ENCODE results near the gene ZNF225.

ZNF225 gene

DNA sequence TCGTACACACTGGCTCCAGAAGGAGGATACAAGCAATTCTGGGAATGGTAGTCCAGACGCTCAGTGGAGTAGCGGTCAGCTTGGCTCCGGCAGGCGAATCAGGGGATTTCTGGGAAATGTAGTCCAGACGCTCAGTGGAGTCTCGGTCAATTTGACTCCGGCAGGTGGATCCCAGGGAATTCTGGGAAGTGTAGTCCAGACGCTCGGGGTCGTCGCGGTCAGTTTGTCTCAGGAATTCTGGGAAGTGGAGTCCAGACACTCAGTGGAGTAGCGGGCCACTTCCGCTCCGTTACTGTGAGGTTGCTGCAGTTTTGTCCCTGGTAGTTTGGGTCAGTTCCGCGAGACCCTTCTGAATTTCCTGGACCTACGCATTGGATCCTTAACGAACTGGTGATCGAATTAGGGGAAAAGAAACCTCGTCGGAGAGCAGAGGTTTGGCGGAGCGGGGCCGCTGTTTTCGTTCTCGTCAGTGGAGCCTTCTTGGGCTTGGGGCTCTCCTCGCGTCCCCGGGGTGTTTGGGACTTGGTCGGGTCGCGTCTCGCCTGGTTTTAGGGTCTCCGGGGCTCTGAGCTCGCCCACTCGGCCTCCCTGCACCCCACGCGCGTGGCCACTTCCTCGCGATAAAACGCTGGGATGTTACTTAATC is at the start of gene ZNF225:
Gene ZNF225 (plus strand): TSS at position 262 of the 646 bp plus-strand sequence. CDS start 2,429 bp downstream, outside the sequence.
- TF ChIP-seq, protein P1, sequence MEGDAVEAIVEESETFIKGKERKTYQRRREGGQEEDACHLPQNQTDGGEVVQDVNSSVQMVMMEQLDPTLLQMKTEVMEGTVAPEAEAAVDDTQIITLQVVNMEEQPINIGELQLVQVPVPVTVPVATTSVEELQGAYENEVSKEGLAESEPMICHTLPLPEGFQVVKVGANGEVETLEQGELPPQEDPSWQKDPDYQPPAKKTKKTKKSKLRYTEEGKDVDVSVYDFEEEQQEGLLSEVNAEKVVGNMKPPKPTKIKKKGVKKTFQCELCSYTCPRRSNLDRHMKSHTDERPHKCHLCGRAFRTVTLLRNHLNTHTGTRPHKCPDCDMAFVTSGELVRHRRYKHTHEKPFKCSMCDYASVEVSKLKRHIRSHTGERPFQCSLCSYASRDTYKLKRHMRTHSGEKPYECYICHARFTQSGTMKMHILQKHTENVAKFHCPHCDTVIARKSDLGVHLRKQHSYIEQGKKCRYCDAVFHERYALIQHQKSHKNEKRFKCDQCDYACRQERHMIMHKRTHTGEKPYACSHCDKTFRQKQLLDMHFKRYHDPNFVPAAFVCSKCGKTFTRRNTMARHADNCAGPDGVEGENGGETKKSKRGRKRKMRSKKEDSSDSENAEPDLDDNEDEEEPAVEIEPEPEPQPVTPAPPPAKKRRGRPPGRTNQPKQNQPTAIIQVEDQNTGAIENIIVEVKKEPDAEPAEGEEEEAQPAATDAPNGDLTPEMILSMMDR (IDR thresholded peaks at IDR 0.05; ENCODE audit: control extremely low read depth, extremely low read depth, low read depth, missing control alignments) = no peak
- peak; percentile 90 for DNase-seq (ENCODE audit: extremely low spot score)
- ChIA-PET POLR2A (interaction anchor here (1.1 kb wide), 1 partner anchor 51 kb away, joined by 3 read pairs; the partner anchor contains the start of gene ZNF226), CTCF (interaction anchor here (1.2 kb wide), 1 partner anchor 162 kb away, joined by 3 read pairs; the partner anchor contains the start of gene ZNF221)

DNA sequence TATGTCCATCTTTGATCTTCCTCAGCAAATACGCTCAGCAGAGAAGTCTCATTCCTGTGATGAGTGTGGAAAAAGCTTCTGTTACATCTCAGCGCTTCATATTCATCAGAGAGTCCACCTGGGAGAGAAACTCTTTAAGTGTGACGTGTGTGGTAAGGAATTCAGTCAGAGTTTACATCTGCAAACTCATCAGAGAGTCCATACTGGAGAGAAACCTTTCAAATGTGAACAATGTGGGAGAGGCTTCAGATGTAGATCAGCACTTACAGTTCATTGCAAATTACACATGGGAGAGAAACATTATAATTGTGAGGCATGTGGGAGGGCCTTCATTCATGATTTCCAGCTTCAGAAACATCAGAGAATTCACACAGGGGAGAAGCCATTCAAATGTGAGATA is 46.9 kb upstream of the ZNF225 start:
- TF ChIP-seq, protein P1 (IDR thresholded peaks at IDR 0.05; ENCODE audit: control extremely low read depth, extremely low read depth, low read depth, missing control alignments) = no peak
- DNase-seq (ENCODE audit: extremely low spot score) = no peak
- ChIA-PET CTCF (interaction anchor here (2.4 kb wide), 1 partner anchor 17 kb away, joined by 7 read pairs; no protein-coding TSS in a partner anchor), POLR2A (no interaction called here)

DNA sequence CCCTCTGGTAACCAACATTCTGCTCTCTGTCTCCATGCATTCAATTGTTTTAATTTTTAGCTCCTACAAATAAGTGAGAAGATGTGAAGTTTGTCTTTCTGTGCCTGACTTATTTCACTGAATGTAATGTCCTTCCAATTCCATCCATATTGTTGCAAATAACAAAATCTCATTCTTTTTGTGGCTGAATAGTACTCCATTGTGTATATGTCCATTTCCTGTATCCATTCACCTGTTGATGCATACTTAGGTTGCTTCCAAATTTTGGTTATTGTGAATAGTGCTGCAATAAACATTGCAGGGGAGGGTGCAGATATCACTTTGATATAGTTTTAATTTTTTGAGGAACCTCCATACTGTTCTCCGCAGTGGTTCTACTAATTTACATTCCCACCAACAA is 43.8 kb upstream of the ZNF225 start:
- POLR2A ChIA-PET = no interaction called here
- DNase-seq (ENCODE audit: extremely low spot score) = no peak
- CTCF ChIA-PET = no interaction called here
- TF ChIP-seq, protein P1 (IDR thresholded peaks at IDR 0.05; ENCODE audit: control extremely low read depth, extremely low read depth, low read depth, missing control alignments) = no peak

DNA sequence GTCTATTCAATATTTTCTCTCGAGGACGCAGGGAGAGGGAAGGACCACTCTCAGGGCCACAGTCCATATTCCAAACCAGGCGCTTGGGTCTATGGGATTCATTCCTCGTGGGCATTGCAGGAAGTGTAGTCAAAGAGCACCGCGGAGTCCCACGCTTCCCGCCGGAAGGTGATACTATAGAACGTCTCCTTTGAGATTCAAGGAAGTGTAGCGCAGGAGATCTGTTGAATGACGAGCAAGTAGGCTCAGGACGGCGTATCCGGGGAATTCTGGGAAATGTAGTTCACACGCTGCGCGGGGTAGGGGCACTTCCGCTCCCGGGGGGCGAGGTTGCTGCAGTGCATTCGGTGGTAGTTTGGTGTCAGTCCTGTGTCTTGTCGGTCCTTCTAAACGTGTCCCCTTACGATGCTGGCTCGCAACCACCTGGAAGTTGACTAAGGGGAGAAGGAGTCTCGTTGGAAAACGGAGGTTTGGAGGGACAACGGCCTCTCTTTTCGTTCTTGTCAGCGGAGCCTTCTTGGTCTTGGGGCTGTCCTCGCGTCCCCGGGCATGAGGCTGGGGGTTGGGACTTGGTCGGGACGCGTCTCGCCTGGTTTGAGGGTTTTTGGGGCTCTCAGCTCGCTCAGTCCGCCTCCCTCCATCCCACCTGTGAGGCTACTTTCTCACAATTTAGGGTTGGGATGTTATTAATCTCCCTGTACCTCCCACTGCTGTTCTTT is 41.2 kb upstream of the ZNF225 start, which contains the start of gene ZNF284:
Gene ZNF284 (plus strand): TSS at position 336 of the 719 bp plus-strand sequence. CDS start 4,231 bp downstream, outside the sequence.
- DNase-seq (ENCODE audit: extremely low spot score) = peak; percentile 90
- ChIA-PET POLR2A (no interaction called here), CTCF (interaction anchor here (1.2 to 1.3 kb wide), 2 partner anchors 23 to 46 kb away, joined by 3 to 4 read pairs; partner anchors contain the start of gene ZNF222)
- TF ChIP-seq, protein P1 (IDR thresholded peaks at IDR 0.05; ENCODE audit: control extremely low read depth, extremely low read depth, low read depth, missing control alignments) = no peak

DNA sequence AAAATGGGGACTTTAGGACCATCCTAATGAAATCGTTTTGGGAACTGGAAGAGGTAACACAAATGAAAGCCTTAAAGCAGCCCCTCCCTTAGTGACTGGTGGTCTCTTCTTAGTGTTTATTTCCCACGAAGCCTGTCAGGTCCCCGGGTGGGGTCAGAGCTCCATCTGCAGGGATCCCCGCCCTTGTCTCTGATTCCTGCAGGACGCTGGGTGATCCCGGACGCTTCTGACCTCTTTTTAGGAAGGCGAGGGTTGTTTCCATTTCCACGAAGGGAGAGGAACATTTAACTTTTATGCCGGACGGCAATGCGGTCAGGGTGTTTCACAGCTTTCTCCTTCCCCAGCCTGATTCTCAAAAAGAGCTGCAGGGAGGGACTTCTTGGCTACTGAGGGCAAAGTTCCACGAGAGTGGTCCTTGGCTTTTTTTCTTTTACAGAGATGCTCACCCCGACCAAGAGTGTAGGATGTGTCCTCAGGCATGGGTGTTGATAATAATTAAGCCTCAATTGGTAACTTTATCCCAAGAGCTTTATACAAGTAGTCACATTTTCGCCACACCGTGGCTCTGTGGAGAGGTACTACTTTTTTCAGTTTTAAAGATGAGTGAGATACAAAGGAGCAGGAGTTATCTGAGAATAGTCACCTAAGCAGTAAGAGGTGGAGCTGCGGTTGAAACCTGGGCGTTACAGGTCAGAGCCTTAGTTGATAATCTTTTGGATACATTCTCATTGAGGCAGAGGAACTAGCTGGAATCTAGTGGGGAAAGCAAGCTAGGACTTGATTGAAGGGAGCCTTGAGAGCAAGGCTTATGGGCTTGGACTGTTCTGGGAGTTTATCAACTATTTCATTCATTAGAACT is 40.4 kb upstream of the ZNF225 start:
- CTCF ChIA-PET = interaction anchor here (1.2 to 1.3 kb wide), 2 partner anchors 22 to 47 kb away, joined by 3 to 4 read pairs; partner anchors contain the start of gene ZNF222
- peak; percentile 27 for DNase-seq (ENCODE audit: extremely low spot score)
- TF ChIP-seq, protein P1 (IDR thresholded peaks at IDR 0.05; ENCODE audit: control extremely low read depth, extremely low read depth, low read depth, missing control alignments) = no peak
- POLR2A ChIA-PET = no interaction called here

DNA sequence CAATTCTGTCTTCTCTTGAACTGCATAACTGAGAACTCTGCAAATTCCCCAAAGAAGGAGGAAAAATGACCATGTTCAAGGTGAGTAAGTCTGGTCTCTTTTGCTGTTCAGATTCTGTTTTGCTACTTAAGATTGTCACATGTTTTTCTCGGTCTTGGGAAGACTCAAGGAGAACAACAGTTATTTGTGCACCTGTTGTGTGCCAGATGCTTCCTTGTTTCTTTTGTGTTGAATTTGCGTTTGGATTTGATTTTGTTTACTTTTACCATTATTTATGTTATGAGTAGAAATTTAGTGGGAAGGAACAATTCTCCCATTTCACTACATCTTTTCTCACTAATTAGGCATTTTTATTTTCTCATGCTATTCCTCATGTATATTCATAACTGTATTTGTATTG is 36.9 kb upstream of the ZNF225 start:
- CTCF ChIA-PET = no interaction called here
- TF ChIP-seq, protein P1 (IDR thresholded peaks at IDR 0.05; ENCODE audit: control extremely low read depth, extremely low read depth, low read depth, missing control alignments) = no peak
- DNase-seq (ENCODE audit: extremely low spot score) = no peak
- POLR2A ChIA-PET = no interaction called here

Data from GM10248 (cell line).